ENCODE measurements around the gene TBCD. TPM values are rescaled to one million over a fixed set of nuclear protein-coding genes. Genes with fewer than 3 reads are reported as not detected.
A peak's percentile ranks its signal among the peaks of the same experiment; 100 is the strongest.

Gene TBCD
- polyA plus RNA-seq, 6 donors from 2014 or later, result 23.6 to 34.7 (median 27.5) TPM

DNA sequence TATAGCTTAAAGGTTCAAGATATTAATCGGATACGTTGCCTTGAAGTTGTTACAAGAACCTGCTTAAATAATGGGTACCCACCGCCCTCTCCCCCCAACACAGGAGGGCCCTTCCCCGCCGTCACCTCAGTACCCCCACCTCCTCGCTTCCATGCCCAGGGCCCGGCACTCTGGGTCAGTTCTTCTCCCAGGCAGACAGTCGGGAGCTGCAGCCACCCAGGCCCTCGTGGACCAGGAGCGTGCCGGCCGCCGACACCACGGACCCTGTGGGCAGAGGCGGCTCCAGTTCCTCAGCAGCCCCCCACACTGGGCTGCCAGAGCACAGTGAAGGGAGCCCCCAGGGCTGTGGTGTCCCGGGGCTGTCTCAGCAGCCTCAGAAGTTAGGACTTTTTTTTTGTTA lies 168.8 kb downstream of the TBCD start:
- H3K36me3 Mint-ChIP-seq, result peaks cover 12 to 13% of the 10 kb centered on the region in 2 donors
- DNase-seq, result no peak
- no peak overlapping the region for H3K27ac Mint-ChIP-seq

DNA sequence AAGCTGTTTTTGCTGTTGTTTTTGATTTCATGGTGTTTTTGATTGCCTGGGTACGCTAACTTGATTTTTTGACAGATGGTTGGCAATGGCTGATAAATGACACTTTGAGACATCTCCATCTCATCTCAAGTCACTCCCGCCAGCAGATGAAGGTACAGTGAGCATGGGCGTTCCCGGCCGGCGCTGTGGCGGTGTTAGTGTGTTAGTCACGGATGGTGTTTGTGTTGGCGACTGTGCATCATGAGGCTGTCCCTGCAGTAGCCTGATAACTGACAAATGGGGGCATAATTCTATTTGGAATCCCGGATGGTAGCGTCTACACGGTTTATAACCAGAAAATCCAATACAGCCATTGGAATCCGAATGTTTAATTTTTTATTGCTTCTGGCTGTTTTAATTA lies 169.6 kb downstream of the TBCD start:
- Mint-ChIP-seq H3K9me3 (no peaks in the 10 kb centered on the region), H3K4me1 (peaks cover 2 to 10% (median 3%) of the 10 kb centered on the region in 3 donors)

More for the DNA sequence above, 168.8 kb downstream of the TBCD start:
- H3K9me3 Mint-ChIP-seq, result no peaks in the 10 kb centered on the region
- no peak overlapping the region for H3K4me3 Mint-ChIP-seq
- ATAC-seq (ENCODE audit: low read depth in 2 of 2), result no peak
- peaks cover 0 to 7% (median 0%) of the 10 kb centered on the region in 3 donors for H3K27me3 Mint-ChIP-seq
- peaks cover 10 to 16% (median 10%) of the 10 kb centered on the region in 3 donors for H3K4me1 Mint-ChIP-seq

DNA sequence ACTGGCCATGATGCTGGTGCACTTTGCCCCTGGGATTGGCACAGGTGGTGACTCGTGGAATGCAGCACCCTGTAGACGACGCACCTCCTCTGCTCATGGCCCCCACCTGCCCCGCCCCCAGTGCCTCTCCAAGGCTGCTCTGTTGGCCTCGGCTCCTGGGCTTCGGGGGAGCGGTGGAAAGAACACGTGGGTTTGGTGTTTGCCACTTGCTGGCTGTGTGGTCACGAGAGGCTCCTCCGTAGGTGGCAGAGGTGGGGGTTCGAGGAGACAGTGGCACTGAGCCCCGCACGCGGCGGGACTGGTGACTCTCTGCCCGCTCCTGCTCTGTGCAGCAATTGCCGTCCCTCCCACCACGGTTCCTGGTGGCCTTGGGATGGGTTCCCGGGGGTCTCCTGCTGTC lies 170.8 kb downstream of the TBCD start:
- DNase-seq (no peak), ATAC-seq (ENCODE audit: low read depth in 2 of 2) (no peak)
- H3K9me3 Mint-ChIP-seq, result no peaks in the 10 kb centered on the region
- no peak overlapping the region for H3K4me3 Mint-ChIP-seq
- H3K27me3 Mint-ChIP-seq, result peaks cover 0 to 7% (median 0%) of the 10 kb centered on the region in 3 donors
- H3K4me1 Mint-ChIP-seq, result peaks cover 0 to 7% (median 0%) of the 10 kb centered on the region in 3 donors
- H3K36me3 Mint-ChIP-seq, result peaks cover 22 to 23% of the 10 kb centered on the region in 2 donors
- no peak overlapping the region for H3K27ac Mint-ChIP-seq

More for the DNA sequence above, 169.6 kb downstream of the TBCD start:
- H3K27me3 Mint-ChIP-seq, result peaks cover 0 to 7% (median 0%) of the 10 kb centered on the region in 3 donors
- DNase-seq (no peak), ATAC-seq (ENCODE audit: low read depth in 2 of 2) (no peak)
- peaks cover 14 to 16% of the 10 kb centered on the region in 2 donors for H3K36me3 Mint-ChIP-seq
- peak overlapping the region in 1 of 6 donors; percentile 15 for H3K27ac Mint-ChIP-seq
- H3K4me3 Mint-ChIP-seq, result no peak overlapping the region

DNA sequence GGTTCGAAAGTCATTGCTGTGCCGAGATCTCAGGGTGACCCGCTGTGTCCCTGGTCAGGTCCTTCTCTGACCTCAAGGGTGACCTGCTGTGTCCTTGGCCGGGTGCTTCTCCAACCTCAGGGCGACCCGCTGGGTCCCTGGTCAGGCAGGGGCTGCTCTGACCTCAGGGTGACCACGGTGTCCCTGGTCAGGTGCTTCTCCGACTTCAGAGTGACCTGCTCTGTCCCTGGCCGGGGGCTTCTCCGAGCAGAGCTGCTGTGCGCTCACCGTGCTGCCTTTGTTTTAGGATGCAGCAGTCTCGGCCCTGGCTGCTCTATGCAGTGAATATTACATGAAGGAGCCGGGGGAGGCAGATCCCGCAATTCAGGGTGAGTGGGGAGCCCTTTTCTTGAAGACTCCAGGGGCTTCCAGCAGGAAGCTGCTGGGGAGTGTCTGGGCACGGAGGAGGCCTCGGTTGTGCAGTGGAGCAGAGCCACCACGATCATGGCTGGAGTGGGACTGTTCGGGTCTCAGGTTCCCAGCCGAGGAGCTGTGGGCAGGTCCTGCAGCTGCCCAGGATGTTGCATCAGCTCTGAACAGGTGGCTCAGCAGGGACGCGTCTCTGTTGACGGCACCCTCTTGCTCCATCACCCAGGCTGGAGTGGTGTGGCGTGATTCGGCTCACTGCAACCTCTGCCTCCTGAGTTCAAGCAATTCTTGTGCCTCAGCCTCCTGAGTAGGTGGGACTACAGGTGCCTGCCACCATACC lies 171.7 kb downstream of the TBCD start:
- no peak overlapping the region for H3K4me3 Mint-ChIP-seq
- H3K27ac Mint-ChIP-seq, result no peak overlapping the region
- no peak for ATAC-seq (ENCODE audit: low read depth in 2 of 2)
- H3K9me3 Mint-ChIP-seq, result no peaks in the 10 kb centered on the region
- no peak for DNase-seq
- peaks cover 22 to 23% of the 10 kb centered on the region in 2 donors for H3K36me3 Mint-ChIP-seq
- H3K27me3 Mint-ChIP-seq, result peaks cover 0 to 7% (median 0%) of the 10 kb centered on the region in 3 donors
- H3K4me1 Mint-ChIP-seq, result peaks cover 0 to 4% (median 0%) of the 10 kb centered on the region in 3 donors

DNA sequence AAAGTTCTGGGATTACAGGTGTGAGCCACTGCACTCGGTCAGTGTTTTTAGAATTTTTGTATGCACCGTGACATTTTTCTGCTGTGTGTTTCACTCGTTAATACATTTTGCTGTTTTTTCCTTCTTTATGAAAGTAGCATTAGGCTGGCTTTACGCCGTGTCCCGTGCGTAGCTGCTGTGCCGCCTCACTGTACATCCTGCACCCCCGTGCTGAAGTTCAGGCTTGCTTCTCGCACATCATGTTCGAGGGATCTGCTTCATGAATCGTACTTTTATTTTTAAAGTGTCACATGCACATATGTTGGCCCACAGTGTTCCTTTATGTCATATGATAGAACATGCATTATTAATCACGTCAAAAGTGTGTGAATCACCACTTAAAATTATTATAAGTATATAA lies 172.3 kb downstream of the TBCD start:
- Mint-ChIP-seq H3K4me1 (peaks cover 0 to 2% (median 0%) of the 10 kb centered on the region in 3 donors), H3K36me3 (peaks cover 21 to 26% of the 10 kb centered on the region in 2 donors), H3K9me3 (no peaks in the 10 kb centered on the region), H3K27ac (no peak overlapping the region), H3K4me3 (peak overlapping the region in 1 of 8 donors; percentile 5), H3K27me3 (peaks cover 0 to 4% (median 0%) of the 10 kb centered on the region in 3 donors)
- no peak for ATAC-seq (ENCODE audit: low read depth in 2 of 2)
- no peak for DNase-seq

DNA sequence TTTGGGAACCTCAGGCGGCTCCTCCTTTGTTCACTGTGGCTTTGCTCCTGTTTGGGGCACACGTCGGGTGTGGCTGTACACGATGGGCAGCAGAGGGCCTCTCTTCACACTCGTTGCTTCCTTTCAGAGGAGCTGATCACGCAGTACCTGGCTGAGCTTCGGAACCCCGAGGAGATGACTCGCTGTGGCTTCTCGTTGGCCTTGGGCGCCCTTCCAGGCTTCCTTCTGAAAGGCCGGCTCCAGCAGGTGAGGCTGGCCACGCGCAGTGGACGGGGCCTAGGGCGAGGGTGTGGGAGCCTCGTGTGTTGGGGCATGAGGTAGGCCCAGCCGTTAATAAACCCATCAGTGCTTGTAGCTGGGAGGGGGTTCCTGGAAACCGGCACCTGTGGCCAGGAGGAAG lies 172.9 kb downstream of the TBCD start:
- no peak for ATAC-seq (ENCODE audit: low read depth in 2 of 2)
- Mint-ChIP-seq H3K27ac (no peak overlapping the region), H3K4me3 (no peak overlapping the region), H3K4me1 (no peaks in the 10 kb centered on the region), H3K36me3 (peaks cover 16 to 26% of the 10 kb centered on the region in 2 donors), H3K9me3 (no peaks in the 10 kb centered on the region), H3K27me3 (no peaks in the 10 kb centered on the region)
- no peak for DNase-seq

DNA sequence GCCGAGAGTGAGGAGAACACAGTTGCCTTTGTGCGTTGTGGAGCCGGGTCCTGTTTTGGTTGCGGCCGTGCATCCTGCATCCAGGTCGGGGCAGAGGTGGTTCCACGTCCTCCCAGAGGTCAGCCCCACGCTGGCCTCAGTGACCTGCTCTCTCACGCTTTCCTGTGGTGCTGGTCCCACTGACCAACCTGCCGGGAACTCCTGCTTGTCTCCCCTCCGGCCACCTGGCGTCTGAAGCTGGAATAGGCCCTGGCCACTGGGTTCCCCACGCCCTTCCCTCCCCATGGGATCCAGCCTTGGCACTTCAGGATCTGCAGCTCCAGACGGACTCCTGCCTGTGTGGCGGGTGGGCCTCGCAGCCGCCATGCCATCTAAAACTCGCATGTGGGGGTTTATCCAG lies 173.5 kb downstream of the TBCD start:
- no peaks in the 10 kb centered on the region for H3K4me1 Mint-ChIP-seq
- peaks cover 16 to 23% of the 10 kb centered on the region in 2 donors for H3K36me3 Mint-ChIP-seq
- H3K27ac Mint-ChIP-seq, result no peak overlapping the region
- H3K4me3 Mint-ChIP-seq, result no peak overlapping the region
- no peaks in the 10 kb centered on the region for H3K9me3 Mint-ChIP-seq
- no peaks in the 10 kb centered on the region for H3K27me3 Mint-ChIP-seq
- ATAC-seq (ENCODE audit: low read depth in 2 of 2) (no peak), DNase-seq (no peak)

DNA sequence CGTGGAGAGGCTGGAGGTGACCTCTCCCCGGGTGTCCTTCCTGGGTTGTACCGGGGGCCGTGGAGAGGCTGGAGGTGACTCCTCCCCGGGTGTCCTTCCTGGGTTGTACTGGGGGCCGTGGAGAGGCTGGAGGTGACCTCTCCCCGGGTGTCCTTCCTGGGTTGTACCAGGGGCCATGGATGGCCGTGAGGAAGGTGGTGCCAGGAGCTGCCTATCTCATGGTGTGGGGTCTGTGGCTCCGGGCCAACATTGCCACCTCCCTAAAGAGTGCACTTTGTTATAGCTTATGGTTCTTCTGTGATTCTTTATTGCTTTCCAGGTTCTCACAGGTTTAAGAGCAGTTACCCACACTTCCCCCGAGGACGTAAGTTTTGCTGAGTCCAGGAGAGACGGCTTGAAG lies 174.2 kb downstream of the TBCD start:
- H3K27ac Mint-ChIP-seq, result no peak overlapping the region

DNA sequence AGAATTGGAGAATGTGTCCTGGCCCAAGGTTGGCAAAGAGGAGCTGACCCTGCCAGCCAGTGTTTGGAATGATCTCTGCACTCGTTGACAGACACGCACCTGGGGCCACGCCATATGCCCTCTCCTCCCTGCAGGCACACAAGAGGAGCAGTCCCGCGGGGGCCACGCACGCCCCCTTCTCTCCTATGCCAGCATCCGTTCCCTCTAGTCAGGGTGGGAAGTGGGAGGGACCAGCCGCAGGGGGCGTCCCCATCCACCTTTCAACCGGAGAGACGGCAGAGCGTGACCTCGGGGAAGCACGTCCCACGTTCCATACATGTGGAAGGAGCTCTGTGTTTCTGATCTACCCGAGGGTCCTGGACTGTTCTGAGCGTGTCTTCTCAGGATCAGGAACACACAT lies 174.9 kb downstream of the TBCD start:
- peak overlapping the region in 2 of 6 donors; percentile 32 to 47 for H3K27ac Mint-ChIP-seq
- ATAC-seq (ENCODE audit: low read depth in 2 of 2), result no peak
- H3K9me3 Mint-ChIP-seq, result no peaks in the 10 kb centered on the region
- no peaks in the 10 kb centered on the region for H3K4me1 Mint-ChIP-seq
- no peak overlapping the region for H3K4me3 Mint-ChIP-seq
- H3K27me3 Mint-ChIP-seq, result no peaks in the 10 kb centered on the region
- H3K36me3 Mint-ChIP-seq, result peaks cover 23 to 29% of the 10 kb centered on the region in 2 donors
- DNase-seq, result no peak

More for the DNA sequence above, 174.2 kb downstream of the TBCD start:
- no peaks in the 10 kb centered on the region for H3K9me3 Mint-ChIP-seq
- no peak for DNase-seq
- peaks cover 17 to 23% of the 10 kb centered on the region in 2 donors for H3K36me3 Mint-ChIP-seq
- no peaks in the 10 kb centered on the region for H3K27me3 Mint-ChIP-seq
- H3K4me3 Mint-ChIP-seq, result no peak overlapping the region
- no peaks in the 10 kb centered on the region for H3K4me1 Mint-ChIP-seq
- no peak for ATAC-seq (ENCODE audit: low read depth in 2 of 2)

DNA sequence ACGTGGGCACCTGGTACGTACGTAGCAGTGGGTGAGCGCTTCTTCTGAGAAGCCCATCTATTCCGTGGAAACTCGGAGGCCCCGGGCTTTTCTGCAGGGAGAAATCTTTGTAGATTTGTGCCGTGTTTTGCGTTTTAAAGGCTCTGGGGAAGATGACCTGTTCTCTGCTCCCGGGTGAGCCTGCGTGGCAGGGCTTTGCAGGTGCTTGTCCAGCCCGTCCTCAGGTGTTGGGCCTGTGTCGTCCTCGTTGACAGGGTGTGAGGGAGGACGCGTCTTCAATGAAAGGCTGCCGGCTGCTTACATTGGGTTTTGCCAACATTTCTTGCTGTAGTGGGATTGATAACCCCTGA lies 175.4 kb downstream of the TBCD start:
- no peak overlapping the region for H3K4me3 Mint-ChIP-seq
- DNase-seq, result no peak
- no peak for ATAC-seq (ENCODE audit: low read depth in 2 of 2)
- H3K36me3 Mint-ChIP-seq, result peaks cover 27 to 29% of the 10 kb centered on the region in 2 donors
- no peaks in the 10 kb centered on the region for H3K9me3 Mint-ChIP-seq
- no peaks in the 10 kb centered on the region for H3K4me1 Mint-ChIP-seq
- H3K27me3 Mint-ChIP-seq, result no peaks in the 10 kb centered on the region
- H3K27ac Mint-ChIP-seq, result no peak overlapping the region

DNA sequence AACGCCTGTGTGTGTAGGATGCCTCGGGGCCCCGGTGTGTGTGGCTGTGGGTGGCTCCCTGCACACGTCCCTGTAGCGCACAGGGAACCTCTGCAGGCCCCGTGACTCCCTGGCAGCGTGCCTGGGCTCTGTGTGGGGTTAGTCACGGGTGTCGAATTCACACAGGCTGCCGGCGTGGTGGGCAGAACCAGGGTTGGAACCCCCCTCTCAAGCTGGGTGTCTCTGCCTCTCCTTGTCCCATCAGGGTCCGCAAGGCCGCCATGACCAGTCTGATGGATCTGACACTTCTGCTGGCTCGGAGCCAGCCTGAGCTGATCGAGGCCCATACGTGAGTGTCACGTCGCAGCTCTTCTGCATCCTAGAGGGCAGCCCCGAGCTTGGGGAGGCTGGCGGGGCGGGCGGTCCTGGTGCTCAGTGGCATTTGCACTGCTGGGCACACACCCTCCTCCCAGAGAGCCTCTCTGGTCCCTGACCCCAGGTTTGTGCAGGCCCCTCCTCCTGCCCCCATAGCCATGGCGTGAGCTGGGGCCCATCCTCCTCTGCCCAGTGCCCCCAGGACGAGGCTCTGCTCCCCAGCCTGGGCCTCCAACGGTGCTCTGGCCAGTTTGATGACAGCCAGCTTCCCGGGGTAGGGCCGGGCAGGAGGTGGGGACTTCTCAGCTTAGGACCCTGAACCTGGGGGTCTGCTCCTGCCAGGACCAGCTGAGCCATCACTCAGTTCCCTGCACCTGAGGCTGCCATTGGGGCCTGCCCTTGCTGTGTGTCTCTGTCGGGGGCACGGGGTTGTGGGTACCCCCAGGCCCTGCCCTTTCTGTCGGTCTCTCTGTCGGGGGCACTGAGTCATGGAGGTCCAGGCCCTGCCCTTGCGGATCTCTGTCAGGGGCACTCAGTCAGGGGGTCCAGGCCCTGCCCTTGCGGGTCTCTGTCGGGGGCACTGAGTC lies 176.1 kb downstream of the TBCD start:
- Mint-ChIP-seq H3K36me3 (peaks cover 25 to 29% of the 10 kb centered on the region in 2 donors), H3K4me3 (no peak overlapping the region), H3K4me1 (no peaks in the 10 kb centered on the region), H3K27ac (no peak overlapping the region), H3K9me3 (no peaks in the 10 kb centered on the region), H3K27me3 (no peaks in the 10 kb centered on the region)
- ATAC-seq (ENCODE audit: low read depth in 2 of 2), result no peak
- no peak for DNase-seq

DNA sequence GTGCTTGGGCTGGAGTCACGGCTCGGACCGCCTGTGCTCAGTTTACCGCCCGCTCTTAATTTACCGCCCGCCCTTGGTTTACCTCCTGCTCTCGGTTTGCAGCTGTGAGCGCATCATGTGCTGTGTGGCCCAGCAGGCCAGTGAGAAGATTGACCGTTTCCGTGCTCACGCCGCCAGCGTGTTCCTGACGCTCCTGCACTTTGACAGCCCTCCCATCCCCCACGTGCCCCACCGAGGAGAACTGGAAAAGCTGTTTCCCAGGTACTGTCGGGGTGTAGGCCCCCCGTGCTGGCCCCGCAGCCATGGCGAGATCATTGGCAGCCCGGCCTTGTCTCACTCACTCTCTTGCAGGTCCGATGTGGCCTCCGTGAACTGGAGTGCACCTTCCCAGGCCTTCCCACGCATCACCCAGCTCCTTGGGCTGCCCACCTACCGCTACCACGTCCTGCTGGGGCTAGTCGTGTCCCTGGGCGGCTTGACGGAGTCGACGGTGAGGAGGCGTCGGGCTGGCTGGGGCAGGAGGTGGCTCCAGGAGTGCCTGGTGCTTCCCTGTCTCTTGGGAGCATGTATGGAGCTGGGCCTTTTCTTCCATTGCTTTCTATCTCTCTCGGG lies 177.3 kb downstream of the TBCD start:
- Mint-ChIP-seq H3K4me3 (no peak overlapping the region), H3K27me3 (no peaks in the 10 kb centered on the region), H3K9me3 (no peaks in the 10 kb centered on the region), H3K27ac (no peak overlapping the region), H3K4me1 (no peaks in the 10 kb centered on the region), H3K36me3 (peaks cover 22 to 29% of the 10 kb centered on the region in 2 donors)
- DNase-seq, result no peak
- ATAC-seq (ENCODE audit: low read depth in 2 of 2), result no peak

DNA sequence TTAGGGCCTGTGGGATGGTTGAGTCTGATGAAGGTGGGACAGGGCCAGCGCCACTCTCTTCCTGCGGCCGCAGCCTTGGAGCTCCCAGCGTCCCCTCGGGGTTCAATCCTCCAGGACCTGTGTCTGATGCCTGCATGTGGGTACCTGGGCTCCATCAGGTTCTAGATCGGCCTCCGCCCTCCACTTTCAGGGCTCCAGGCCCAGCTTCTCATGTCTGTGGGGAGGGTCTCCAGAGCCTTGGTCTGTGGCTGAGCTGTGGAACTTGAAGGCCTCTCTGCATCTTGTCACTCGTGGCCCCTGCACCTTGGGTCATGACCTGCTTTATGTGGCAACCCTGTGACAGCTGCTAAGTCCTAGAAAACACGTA lies 177.8 kb downstream of the TBCD start:
- ATAC-seq (ENCODE audit: low read depth in 2 of 2), result no peak
- H3K27ac Mint-ChIP-seq, result no peak overlapping the region
- no peaks in the 10 kb centered on the region for H3K9me3 Mint-ChIP-seq
- H3K36me3 Mint-ChIP-seq, result peaks cover 22 to 29% of the 10 kb centered on the region in 2 donors
- no peaks in the 10 kb centered on the region for H3K4me1 Mint-ChIP-seq
- no peaks in the 10 kb centered on the region for H3K27me3 Mint-ChIP-seq
- no peak overlapping the region for H3K4me3 Mint-ChIP-seq
- no peak for DNase-seq

All from naive B cell (primary cell).